Activated naive CD4-positive, alpha-beta T cell treated with Interleukin-2 at 50 U/mL for 16 hours (primary cell): ENCODE measurements around the gene UBD.
A peak's percentile ranks its signal among the peaks of the same experiment; 100 is the strongest.

Source experiments
- DNase-seq: peaks from one replicate; pipeline ENCODE4 v3.0.0-alpha.2; 2020

Gene UBD

GRCh38 chr6:29558439-29559079 lies 973 bp downstream of the UBD start:
- DNase-seq = no peak

DNA sequence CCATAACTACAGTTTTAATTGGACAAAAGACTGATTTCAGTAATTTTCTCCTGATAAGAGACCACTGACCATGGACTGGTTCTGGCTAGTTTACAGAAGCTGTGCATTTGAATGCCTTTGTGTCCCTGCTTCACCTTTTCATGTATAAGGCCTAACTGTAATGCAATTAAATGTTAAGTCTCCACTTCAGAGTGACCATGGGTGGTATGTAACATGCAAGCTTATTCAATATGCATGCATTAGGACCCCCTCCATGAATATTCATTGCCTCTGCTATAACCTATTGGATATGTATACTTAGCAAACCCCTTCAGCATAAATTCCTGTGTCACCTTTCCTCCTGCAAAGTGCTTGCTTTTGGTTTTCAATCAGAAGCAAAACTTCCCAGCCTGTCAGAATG lies 2.2 kb downstream of the UBD start:
- no peak for DNase-seq

DNA sequence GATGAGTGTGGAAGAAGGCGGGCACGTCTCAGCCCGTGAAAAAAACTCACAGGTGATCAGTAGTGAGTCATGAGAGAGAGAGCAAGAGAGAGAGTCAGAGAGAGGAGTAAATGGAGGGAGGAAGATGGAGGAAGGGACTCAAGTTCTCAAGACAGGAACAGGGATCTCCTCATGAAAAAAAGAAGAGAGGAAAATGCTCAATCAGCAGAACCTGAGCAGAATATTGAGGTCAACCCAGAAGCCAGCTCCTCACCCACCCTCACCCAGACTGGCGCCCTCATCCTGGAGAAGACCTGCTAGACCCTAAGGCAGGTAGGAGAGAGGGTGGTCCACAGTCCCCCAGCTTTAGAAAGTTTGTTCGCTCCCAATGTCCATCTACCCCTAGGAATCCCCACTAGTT lies 4.8 kb downstream of the UBD start:
- no peak for DNase-seq

GRCh38 chr6:29553268-29554057 lies 6.1 kb downstream of the UBD start:
- peak; percentile 14 for DNase-seq

DNA sequence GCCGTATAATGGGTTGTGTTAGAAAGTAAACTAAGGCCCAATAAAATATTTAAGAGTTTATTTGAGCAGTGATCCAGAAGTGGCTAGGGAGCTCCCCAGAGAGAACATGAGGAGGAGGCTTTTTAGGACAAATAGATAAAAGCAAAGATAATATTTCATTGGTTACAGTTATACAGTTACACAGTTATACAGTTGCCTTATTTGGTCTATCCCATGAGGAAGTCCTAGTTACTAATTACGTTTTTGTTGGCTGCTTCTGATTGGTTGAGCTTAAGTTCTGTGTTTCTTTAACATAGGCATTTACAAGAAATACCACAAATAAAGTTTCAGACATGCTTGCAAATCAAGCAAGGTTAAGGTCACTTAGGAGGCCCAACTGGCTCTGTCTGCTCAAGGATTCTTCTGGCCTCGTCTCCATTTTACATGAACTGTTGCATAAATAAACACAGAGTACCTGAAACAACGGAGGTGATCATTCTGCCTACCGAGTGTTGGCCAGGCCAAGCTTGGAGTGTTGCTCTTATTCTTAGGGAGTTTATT lies 7.0 kb downstream of the UBD start:
- no peak for DNase-seq

DNA sequence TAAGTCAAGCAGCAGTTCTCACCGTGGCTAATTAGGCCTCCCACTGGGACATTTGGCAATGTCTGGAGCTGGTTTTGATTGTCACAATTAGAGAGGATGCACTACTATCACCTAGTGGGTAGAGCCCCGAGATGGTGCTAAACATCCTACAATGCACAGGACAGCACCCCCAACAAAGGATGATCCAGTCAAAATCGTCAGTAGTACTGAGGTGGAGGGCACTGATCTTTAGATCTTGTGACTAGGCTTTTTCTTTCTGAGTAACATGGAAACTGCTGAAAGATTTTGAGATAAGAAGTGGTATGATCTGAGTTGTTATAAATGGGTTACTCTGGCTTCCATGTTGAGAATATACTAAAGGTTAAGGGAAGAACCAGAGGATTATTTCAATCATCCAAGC lies 12.0 kb downstream of the UBD start:
- DNase-seq = no peak

GRCh38 chr6:29537714-29538403 lies 21.7 kb downstream of the UBD start:
- no peak for DNase-seq

- DNase-seq = no peak
Measured at GRCh38 chr6:29532320-29532951, 27.1 kb downstream of the UBD start.

GRCh38 chr6:29531668-29532067 lies 27.9 kb downstream of the UBD start:
- DNase-seq = no peak

DNA sequence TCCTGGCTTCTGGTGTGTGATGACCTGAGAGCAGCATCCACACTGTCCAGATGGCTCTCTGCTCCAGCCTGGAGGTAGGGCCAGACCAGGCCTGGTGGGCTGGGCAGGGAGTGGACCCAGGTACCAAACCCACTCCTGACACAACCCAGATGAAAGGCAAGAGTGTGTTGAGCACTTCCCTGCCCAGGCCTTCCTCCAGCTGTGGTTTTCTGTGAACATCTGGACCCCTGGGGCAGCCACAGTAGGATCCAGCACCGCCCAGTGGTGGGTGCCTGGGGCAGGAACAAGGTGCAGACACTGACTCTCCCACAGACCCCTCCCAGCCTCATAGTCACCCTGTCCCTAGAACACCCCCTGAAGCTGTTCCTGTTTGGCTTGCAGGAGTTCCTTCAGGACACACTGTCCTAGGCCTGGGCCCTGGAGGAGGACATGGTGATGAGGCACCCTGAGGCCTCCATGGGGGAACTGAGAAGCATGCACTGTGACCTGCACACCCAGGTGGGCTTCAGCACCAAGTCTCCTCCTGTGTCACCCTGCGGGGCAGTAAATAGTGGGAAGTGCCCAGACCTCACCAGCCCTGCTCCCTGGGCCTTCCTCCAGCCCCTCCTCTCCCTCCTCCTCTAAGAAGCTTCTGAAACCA lies 28.7 kb downstream of the UBD start:
- DNase-seq = no peak

- no peak for DNase-seq
Measured at GRCh38 chr6:29529956-29530355, 29.6 kb downstream of the UBD start.

- no peak for DNase-seq
Measured at GRCh38 chr6:29528988-29529560, 30.5 kb downstream of the UBD start.

DNA sequence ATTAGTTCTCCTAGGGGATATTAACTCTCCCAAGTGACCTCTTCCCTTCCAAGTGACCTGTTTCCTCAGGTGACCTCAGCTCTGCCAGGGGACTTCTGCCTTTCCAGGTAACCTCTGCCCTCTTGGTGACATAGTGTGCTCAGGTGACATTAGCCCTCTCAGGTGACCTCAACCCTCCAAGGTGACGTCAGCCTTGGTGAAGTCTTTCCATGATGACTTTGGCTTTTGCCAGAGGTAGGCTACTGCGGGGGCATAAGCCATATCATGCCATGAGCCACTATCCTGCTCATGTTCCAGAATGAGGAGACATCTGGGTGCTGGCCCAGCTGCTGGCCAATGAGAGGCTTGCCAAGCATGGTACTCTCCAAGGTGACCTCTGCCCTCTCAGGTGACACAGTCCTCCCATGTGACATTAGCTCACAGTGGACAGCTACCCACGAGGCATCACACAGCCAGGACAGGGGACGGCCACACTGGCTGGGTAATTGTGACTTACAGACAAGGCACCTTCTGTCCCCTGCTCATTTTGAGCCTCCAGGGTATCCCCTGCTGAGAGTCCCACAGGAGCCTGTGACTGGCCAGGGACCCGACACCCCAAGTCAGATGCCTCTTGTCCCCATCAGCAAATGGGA lies 31.1 kb downstream of the UBD start:
- no peak for DNase-seq

- DNase-seq = no peak
Measured at GRCh38 chr6:29527564-29527963, 32.0 kb downstream of the UBD start.

DNA sequence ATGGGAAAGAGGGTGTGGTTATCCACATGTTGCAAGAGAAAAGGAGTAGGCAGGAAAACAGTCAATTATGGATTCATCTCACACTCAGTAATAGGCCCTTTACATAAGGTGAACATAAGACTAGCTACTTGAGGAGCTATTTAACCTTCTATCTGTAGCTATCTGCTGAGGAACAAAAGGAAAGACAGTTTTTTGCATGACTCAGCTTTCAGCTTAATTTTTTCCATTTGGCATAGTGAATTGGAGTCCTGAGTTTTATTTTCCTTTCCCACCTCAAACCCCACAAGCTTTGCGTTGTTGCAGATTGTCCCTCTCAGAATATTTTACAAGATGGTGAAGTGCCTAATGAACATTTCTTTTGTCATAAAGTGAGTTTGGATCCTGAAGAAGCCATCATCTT lies 32.4 kb downstream of the UBD start:
- no peak for DNase-seq

DNA sequence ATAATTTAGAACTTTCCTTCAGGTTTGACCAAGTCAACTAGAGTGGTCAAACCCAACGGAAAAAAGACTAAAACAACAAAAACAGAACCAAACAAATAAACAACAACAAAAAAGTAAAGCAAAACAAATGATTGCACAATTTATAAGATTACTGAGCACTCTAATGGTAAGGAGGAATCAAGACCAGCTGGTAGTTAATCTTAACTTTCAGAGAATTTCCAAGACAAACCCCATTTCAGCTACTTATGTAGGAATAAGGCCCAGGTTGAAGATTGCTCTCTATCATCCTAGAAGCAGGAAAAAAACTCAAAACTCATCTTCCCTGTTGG lies 34.3 kb downstream of the UBD start:
- DNase-seq = no peak

DNA sequence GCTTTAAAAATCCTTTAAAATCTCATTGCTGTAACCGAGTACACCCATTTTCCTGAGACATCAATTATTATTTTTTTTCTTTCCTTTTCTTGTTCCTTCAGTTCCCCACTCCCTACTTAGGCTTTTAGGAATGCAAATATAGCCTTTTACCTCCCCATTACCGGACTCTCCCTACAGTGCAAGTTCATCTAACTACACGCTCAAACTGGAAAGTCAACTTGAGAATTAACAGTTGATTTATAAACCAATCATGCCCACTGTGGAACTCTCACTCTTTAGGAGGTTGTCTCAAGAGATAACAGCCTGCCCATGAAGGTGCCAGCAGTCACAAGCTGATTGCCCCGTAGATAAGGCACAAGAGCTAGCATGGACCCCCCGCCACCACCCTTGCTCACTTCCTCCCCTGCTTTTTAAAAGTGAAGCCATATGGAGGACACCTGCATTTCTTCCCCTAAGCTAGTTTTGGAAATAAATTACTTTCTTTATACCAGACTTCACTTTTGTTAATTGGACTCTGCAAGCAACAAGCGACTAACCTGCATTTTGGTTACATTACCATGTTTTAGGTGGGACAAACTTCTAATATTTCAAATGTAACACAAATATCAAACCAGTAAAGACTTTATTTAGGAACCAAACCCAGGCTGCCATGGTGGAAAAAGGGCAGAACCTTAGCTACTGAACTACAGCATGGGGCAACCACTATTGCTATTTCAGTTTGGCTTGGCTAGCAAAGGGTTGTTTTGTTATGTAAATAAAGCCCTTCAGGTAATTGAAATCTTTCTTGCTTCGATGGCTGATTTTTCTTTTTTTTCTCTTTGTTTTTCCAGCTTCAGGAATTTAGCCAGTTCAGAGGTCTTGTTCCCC lies 34.9 kb downstream of the UBD start:
- DNase-seq = no peak

- DNase-seq = no peak
Measured at GRCh38 chr6:29524044-29524443, 35.5 kb downstream of the UBD start.

DNA sequence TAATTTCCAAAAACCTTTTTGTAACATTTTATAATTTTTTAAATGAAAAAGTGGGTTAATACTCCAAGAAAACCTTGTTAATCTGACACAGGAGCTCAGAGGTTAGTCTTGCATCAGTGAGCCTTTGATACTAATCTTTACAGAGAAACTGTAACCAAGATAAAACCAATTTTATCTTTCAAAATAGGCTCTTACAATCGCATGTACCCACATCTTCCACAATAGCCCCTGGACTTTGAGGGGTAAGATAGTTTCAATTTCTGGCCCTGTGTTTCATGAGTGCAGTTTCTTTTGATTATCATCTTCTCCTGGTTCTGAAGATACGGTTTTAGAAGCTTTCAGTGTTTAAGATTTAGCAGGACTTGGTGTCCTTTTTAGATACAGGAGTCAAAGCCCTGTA lies 37.3 kb downstream of the UBD start:
- no peak for DNase-seq

- no peak for DNase-seq
Measured at GRCh38 chr6:29521006-29521680, 38.4 kb downstream of the UBD start.

GRCh38 chr6:29520232-29520631 lies 39.3 kb downstream of the UBD start:
- DNase-seq = no peak
